Gastroesophageal sphincter (tissue), 3 donors: Measurements from ENCODE around the gene UCP2.

ENCODE experiments used
- CTCF ChIP-seq, 4 experiments: fragments of 200-600 bp in 2 of 4; fragments of 450-650 bp in 2 of 4; sonication (generic) in 1 of 4; IDR thresholded peaks; one replicate each; pipeline ENCODE4 v1.5.1; 2017 to 2019; ENCODE audit warnings: antibody characterized with exemption in 4 of 4, mild to moderate bottlenecking in 2 of 4, moderate library complexity in 2 of 4
- POLR2A ChIP-seq, 2 donors: fragments of 450-650 bp; IDR thresholded peaks; one replicate each; pipeline ENCODE4 v1.6.1; 2017; ENCODE audit warnings: antibody characterized with exemption in 2 of 2, mild to moderate bottlenecking in 2 of 2, moderate library complexity in 1 of 2

GRCh38 chr11:74010306-74011300 is 28.0 kb upstream of the UCP2 start:
- no peak for TF ChIP-seq POLR2A (IDR thresholded peaks at IDR 0.05)
- TF ChIP-seq CTCF (IDR thresholded peaks at IDR 0.05) = no peak
